Measurements from ENCODE around the gene SMIM30.

Gene SMIM30

GRCh38 chr7:113099284-113099919, 19.0 kb downstream of the SMIM30 start:
- no peak for DNase-seq

GRCh38 chr7:113094517-113095249, 23.7 kb downstream of the SMIM30 start:
- no peak for DNase-seq

DNA sequence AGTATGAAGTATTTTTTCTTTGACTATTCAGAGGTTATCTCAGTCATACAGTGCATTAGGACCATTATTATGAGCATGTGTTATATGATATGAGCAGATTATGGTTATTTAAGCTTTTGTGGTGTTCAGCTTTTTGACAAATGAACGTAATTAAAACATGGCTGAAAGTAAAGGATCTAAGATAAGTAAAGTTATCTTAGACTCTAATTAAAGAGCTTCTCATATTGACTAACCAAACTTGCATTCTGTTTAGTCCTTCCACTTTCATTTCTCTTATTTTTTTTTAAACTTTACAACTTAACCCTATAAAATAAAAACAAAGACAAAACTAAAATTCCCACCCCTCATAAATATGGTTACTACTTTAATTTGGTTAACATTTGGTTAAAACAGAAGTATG, 24.8 kb downstream of the SMIM30 start:
- DNase-seq = no peak

GRCh38 chr7:113092762-113093161, 25.6 kb downstream of the SMIM30 start:
- DNase-seq = no peak

DNA sequence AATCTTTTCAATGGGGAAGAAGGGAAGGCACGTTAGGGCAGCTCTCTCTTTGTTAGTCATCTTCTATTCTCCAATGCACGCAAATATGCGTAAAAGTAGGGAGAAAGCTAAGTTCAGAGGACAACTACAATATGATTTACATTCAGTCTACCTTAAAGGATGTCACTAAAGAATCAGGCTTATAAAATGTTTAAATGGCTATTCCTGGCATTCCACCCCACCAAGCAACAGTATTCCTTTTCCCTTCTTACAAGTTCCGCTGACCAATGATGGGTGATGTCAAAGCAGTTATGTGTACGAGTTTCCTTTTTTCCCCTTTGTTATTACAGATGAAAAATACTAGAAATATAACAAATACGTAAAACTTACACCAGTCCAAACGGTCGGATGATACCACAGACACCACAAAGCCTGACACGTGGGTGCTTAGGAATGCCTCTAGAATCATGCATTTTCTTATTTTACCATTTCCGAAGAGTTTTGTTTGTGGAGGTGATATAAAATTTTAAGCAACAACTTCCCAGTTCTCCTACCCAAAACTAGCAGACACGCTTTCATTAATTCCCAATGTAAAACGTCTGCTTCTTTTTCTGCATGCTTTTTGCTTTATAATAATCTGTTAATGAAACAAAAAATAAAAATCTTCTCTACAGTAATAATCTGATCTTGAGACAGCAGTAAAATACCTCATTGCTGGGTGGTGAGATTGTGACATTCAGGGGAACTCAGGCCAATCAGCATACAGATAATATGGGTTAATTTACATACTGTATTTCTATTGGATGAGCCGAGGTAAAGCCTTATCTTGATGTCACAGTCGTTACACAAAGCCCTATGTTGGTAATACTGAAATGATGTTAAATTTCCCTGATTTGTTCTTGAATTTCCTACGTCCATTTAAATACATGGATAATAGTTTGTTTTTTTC, 31.0 kb downstream of the SMIM30 start:
- no peak for DNase-seq

DNA sequence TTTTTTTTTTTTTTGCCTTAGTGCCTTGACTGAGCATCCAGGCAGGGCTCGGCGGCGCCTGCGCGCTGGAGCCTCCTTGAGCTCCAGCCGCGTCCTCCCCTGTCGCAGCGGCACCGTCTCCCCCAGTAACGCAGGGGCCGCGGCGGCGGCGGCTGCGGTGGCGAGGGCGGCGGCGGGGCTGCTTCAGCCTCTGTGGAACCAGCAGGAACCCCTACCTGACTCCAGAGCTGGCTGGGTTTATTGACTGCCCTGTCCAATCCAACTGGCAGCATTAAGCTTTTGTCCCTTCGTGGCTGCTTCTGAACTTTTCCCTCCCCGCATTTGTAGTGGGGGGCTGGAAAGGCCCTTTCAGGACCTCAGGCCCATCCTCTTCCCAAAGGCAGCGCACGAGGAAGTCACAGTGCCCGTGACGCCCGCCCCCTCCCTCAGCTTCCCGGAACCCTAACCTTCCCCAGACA, 31.9 kb downstream of the SMIM30 start, which contains the start of gene GPR85:
Gene GPR85 (minus strand): TSS at position 397 of the 458 bp plus-strand sequence. CDS start 2,106 bp downstream, outside the sequence.
- peak; percentile 6 for DNase-seq

DNA sequence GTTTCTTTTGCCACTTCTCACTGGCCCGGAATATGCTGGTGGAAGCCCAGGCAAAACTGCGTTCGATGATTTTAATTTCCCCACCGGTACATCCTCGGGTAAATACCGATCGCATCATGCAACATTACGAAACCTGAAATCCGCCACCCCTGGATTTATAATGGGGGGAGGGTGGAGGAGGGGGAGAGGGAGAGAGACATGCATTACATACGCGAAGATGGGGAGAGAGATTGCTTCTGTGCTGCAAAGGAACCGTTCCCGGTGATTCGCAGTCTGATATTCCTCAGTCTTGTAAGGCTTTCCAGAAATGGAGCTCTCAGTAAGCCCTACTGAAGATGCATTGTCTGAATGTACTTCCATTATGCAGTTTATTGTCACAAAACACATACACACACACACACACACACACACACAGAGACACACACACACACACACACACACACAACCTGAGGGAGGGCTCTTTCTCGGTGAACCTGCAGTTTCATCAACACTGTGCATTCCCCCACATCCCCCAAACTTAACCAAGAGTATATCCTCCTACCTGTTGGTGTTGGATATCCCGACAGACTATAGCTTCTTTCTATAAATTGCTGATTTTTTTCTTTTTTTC, 32.5 kb downstream of the SMIM30 start:
- DNase-seq = no peak

- no peak for DNase-seq
Measured at GRCh38 chr7:113084496-113085172, 33.7 kb downstream of the SMIM30 start.

DNA sequence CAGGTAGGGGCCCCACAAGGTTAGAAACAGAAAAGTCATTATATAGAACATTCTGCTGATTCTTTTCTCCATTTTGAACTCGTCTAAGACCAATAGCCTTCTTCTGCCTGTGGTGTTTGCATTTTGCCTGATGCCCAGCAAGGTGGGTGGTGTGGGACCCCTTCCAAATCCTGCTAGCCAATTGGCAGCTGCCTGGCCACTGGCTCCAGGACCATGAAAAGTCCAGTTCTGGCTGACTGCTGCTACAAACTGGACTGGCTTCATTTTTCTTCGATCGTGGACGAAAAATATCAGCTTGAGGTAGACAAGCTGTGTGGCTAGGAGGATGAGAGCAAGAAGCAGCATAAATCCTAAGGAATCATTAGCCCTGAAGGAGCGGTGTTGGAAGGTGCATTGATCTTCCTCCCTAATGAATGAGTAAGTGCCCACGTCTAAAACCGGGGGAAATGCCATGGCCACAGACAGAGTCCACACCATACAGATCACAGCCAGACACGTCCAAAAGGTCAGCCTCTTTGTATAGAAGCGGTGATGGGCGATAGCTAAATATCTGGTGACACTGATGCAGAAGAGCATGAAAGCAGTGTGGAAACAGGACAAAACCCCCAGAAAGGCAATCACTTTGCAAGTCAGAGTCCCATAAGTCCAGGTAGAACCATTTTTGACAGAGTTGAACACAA, 34.4 kb downstream of the SMIM30 start:
- no peak for DNase-seq

- no peak for DNase-seq
Measured at GRCh38 chr7:113083132-113083815, 35.1 kb downstream of the SMIM30 start.

DNA sequence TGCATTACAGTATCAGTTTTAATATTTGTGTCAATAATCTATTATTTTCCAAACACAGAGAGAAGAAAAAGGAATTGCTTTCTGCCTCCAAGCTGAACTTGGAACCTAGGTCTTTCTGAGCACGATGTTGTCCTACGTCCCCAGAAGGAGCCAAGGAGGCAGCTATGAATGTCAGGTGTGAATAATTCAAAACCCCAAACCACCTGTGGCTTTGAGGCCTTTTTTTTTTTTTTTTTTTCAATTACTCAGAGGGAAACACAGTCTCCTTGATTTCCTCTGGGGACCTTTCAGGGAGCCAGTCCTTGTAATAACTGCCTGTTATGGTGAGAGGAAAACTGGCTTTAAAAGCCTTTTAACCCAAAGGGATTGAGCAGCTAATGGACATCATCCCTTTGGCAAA, 40.0 kb downstream of the SMIM30 start:
- no peak for DNase-seq

- no peak for DNase-seq
Measured at GRCh38 chr7:113076703-113077102, 41.7 kb downstream of the SMIM30 start.

GRCh38 chr7:113071465-113071864, 46.9 kb downstream of the SMIM30 start:
- DNase-seq = no peak

All from NCI-H510A (cell line).